Type B pancreatic cell (in vitro differentiated cells): ENCODE results near the gene PGRMC1. TPM values are rescaled to one million over a fixed set of nuclear protein-coding genes. Genes with fewer than 3 reads are reported as not detected.
A peak's percentile ranks its signal among the peaks of the same experiment; 100 is the strongest.
"Not testable (repeated sequence)": the region's sequence is repeated elsewhere in the genome, so short reads cannot be mapped to it uniquely, and the experiment has no call there.

Experiments
- DNase-seq: peaks from one replicate; pipeline ENCODE4 v3.0.0; 2021; ENCODE audit warnings: mixed read lengths; ENCODE audit not compliant: unreplicated experiment; ENCODE audit errors: extremely low spot score
- H3K27ac Mint-ChIP-seq: 2 replicates; pipeline ENCODE4 v1.8.0; 2021; ENCODE audit warnings: mild to moderate bottlenecking, mixed read lengths
- H3K27me3 Mint-ChIP-seq: 2 replicates; pipeline ENCODE4 v1.8.0; 2021; ENCODE audit warnings: mixed read lengths
- H3K36me3 Mint-ChIP-seq: 2 replicates; pipeline ENCODE4 v1.8.0; 2021; ENCODE audit warnings: mixed read lengths
- H3K4me1 Mint-ChIP-seq: one replicate; pipeline ENCODE4 v1.8.0; 2021; ENCODE audit warnings: mixed read lengths; ENCODE audit not compliant: unreplicated experiment
- H3K4me3 Mint-ChIP-seq: 2 replicates; pipeline ENCODE4 v1.8.0; 2021; ENCODE audit warnings: mild to moderate bottlenecking, mixed read lengths
- H3K9me3 Mint-ChIP-seq: 2 replicates; pipeline ENCODE4 v1.8.0; 2021; ENCODE audit warnings: mixed read lengths
- total RNA-seq: library from RNA; stranded (reverse); gene quantifications from 2 replicates; pipeline ENCODE4 v1.2.1, GENCODE V29; 2021; ENCODE audit warnings: low replicate concordance
- TF ChIP-seq, protein P1 (sequence below): fragments of 200-600 bp; sonication (generic); conservative IDR thresholded peaks from 2 replicates; pipeline ENCODE4 v1.5.0; 2021; ENCODE audit warnings: antibody characterized with exemption, mild to moderate bottlenecking

Gene PGRMC1
- total RNA-seq, 1 donor from 2014 or later: 206 TPM

DNA sequence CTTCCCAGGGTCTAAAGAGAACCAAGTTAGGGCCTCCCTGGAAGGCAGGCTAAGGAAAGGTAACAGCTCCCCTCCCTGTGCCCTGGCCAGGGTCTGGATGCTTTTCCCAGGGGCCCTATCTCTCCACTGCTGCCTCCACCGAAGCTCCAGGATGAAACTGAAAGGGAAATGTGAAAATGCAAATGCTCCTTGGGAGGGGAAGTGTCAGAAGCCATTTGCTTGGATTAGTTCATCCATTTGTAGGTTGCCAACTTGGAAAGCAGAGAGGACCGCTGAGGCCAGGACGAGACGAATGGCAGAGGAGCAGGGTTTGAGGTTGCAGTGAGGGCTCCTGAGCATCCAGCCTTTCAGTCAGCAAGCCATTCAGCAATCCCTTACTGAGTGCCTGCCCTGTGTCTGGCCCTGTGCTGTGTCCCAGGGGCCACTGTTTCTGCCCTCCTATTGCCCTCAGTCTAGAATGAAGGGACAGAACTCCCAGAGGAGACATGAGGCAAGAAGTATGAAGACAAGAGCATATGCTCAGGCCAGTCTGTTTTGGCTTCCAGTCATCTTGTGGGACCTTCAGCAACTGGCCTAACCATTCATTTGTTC is 45.9 kb upstream of the PGRMC1 start:
- H3K4me1 Mint-ChIP-seq: no peaks in the 10 kb centered on the region
- no peak for DNase-seq
- H3K4me3 Mint-ChIP-seq: no peak overlapping the region
- no peak overlapping the region for H3K27ac Mint-ChIP-seq
- H3K27me3 Mint-ChIP-seq: no peaks in the 10 kb centered on the region
- TF ChIP-seq, protein P1, sequence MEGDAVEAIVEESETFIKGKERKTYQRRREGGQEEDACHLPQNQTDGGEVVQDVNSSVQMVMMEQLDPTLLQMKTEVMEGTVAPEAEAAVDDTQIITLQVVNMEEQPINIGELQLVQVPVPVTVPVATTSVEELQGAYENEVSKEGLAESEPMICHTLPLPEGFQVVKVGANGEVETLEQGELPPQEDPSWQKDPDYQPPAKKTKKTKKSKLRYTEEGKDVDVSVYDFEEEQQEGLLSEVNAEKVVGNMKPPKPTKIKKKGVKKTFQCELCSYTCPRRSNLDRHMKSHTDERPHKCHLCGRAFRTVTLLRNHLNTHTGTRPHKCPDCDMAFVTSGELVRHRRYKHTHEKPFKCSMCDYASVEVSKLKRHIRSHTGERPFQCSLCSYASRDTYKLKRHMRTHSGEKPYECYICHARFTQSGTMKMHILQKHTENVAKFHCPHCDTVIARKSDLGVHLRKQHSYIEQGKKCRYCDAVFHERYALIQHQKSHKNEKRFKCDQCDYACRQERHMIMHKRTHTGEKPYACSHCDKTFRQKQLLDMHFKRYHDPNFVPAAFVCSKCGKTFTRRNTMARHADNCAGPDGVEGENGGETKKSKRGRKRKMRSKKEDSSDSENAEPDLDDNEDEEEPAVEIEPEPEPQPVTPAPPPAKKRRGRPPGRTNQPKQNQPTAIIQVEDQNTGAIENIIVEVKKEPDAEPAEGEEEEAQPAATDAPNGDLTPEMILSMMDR: no peak
- H3K36me3 Mint-ChIP-seq: no peaks in the 10 kb centered on the region
- no peaks in the 10 kb centered on the region for H3K9me3 Mint-ChIP-seq

GRCh38 chrX:119190831-119191230 is 45.3 kb upstream of the PGRMC1 start:
- Mint-ChIP-seq H3K9me3 (no peaks in the 10 kb centered on the region), H3K36me3 (no peaks in the 10 kb centered on the region), H3K4me3 (no peak overlapping the region), H3K27ac (no peak overlapping the region), H3K27me3 (no peaks in the 10 kb centered on the region), H3K4me1 (no peaks in the 10 kb centered on the region)
- no peak for DNase-seq
- TF ChIP-seq, protein P1: no peak

GRCh38 chrX:119194621-119195020 is 41.5 kb upstream of the PGRMC1 start:
- Mint-ChIP-seq H3K4me1 (no peaks in the 10 kb centered on the region), H3K27me3 (no peaks in the 10 kb centered on the region), H3K9me3 (no peaks in the 10 kb centered on the region), H3K36me3 (no peaks in the 10 kb centered on the region), H3K4me3 (no peak overlapping the region), H3K27ac (no peak overlapping the region)
- TF ChIP-seq, protein P1: peak; percentile 27
- DNase-seq: no peak

- no peak for DNase-seq
- Mint-ChIP-seq H3K4me1 (no peaks in the 10 kb centered on the region), H3K27ac (no peak overlapping the region), H3K36me3 (no peaks in the 10 kb centered on the region), H3K4me3 (no peak overlapping the region), H3K27me3 (no peaks in the 10 kb centered on the region), H3K9me3 (no peaks in the 10 kb centered on the region)
- TF ChIP-seq, protein P1: no peak
These were observed 34.5 kb upstream of the PGRMC1 start for GRCh38 chrX:119201570-119201969.

DNA sequence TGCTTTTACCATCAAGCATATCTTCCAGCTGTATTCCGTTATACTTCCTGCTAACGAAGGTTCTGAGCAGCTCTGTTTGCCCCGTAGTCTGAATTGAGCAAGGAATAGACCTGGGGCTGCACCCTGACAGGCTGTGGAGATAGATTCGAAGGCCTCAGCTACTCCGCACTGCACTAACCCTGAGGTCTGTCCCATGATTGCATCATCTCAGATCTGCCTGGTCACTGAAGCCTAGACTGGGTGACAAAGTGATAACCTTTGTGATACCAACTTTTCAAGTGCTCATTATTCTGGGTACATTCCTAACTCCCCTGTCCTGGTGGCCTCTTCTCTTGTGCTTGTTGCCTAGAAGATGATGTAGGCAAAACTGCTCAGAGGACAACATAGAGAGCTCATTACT is 29.9 kb upstream of the PGRMC1 start:
- no peak overlapping the region for H3K27ac Mint-ChIP-seq
- no peak for DNase-seq
- no peaks in the 10 kb centered on the region for H3K36me3 Mint-ChIP-seq
- H3K4me1 Mint-ChIP-seq: no peaks in the 10 kb centered on the region
- no peak overlapping the region for H3K4me3 Mint-ChIP-seq
- peaks cover 5% of the 10 kb centered on the region for H3K9me3 Mint-ChIP-seq
- TF ChIP-seq, protein P1: no peak
- H3K27me3 Mint-ChIP-seq: no peaks in the 10 kb centered on the region

DNA sequence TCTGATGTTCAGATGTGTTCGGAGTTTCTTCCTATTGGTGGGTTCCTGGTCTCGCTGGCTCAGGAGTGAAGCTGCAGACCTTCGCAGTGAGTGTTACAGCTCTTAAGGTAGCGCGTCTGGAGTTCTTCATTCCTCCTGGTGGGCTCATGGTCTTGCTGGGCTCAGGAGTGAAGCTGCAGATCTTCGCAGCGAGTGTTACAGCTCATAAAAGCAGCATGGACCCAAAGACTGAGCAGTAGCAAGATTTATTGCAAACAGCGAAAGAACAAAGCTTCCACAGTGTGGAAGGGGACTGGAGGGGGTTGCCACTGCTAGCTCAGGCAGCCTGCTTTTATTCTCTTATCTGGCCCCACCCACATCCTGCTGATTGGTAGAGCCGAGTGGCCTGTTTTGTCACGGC is 28.6 kb upstream of the PGRMC1 start:
- H3K4me3 Mint-ChIP-seq, H3K27ac Mint-ChIP-seq, H3K4me1 Mint-ChIP-seq, H3K9me3 Mint-ChIP-seq, H3K27me3 Mint-ChIP-seq, H3K36me3 Mint-ChIP-seq, DNase-seq: not testable (repeated sequence)
